ENCODE data around the gene P4HB. TPM values are rescaled to one million over a fixed set of nuclear protein-coding genes. Genes with fewer than 3 reads are reported as not detected.

The P4HB gene
- total and polyA plus RNA-seq, 10 of the 15 experiments (the other 5 are each of a cell fraction or from before 2014, with no cell fraction given), result 4.7 to 549 (median 361) TPM

DNA sequence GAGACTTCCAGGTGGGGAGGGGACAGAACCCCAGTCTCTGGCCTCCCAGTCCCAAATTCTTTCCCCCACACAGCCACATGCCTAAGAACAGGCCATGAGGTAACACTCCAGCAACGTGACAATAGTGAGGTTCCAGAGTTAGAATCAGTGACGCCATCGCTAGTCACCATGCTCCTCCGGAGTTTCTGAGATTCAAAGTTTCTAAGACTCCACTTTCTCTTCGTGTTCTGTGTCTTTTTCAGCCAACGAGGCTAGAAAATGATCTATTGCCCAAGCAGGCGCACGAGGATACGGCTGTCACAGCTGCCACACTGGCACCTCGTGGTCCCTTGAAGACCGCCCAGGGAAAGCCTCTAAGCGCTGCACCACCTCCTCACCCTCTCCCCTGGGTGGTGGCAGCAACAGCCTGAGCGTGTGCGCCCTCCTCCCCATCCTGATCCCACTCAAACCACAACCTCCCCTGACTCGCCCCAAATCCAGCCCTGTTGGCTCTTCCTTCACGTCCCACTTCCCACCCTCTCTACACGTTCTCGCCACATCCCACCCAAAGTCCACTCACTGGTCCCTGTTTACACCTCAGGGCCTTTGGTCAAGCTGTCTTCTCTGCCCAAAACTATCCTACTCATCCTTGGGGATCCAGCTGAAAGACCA, 28.3 kb downstream of the P4HB start:
- ATAC-seq (peak; percentile 70), FAIRE-seq (no peak), DNase-seq (ENCODE audit: low read depth, low spot score) (no peak)
- ChIA-PET RAD21 (ENCODE audit: unreplicated experiment) (no interaction called here), POLR2A (interaction anchor here (1.3 to 3.0 kb wide), 3 partner anchors 27 to 35 kb away, joined by 3 to 15 read pairs (median 10); partner anchors contain the start of gene P4HB), SMC1A (ENCODE audit: uncharacterized antibody, unreplicated experiment) (interaction anchor here (0.5 kb wide), 1 partner anchor 152 kb away, joined by 3 read pairs; no protein-coding TSS in a partner anchor), CTCF (interaction anchor here (1.7 kb wide), 1 partner anchor 120 kb away, joined by 3 read pairs; the partner anchor contains the start of gene SLC25A10)
- no peaks in the 10 kb centered on the region for H3K36me3 ChIP-seq (ENCODE audit: control insufficient read depth in 2 of 2, insufficient read depth in 2 of 2, low read length in 1 of 2)
- peaks cover 16% of the 10 kb centered on the region for H3K4me1 ChIP-seq (ENCODE audit: control insufficient read depth, insufficient read depth, low read length)
- H3K79me2 ChIP-seq (ENCODE audit: control insufficient read depth, insufficient read depth, low read length), result peaks cover 13% of the 10 kb centered on the region
- peak overlapping the region; percentile 99 for H3K4me2 ChIP-seq (ENCODE audit: control insufficient read depth, insufficient read depth)
- in situ Hi-C loops (cut with MboI), result no loop called here
- peak overlapping the region; percentile 86 for H3K9ac ChIP-seq (ENCODE audit: control insufficient read depth, insufficient read depth, low read length)
- TSS peak; percentile 77 for BruUV-seq (replicated peaks)
- H3K9me3 ChIP-seq (replicated peaks; ENCODE audit: control insufficient read depth, insufficient read depth, low read length), result no peaks in the 10 kb centered on the region
- 9% methylated on average over 18 of the region's 18 CpGs for WGBS (ENCODE audit: insufficient coverage, insufficient replicate concordance, low lambda C conversion rate, missing lambda C conversion rate)
- H3K27me3 ChIP-seq (replicated peaks in 1 of 2; ENCODE audit: control insufficient read depth in 2 of 2, insufficient read depth in 2 of 2, low read length in 1 of 2), result no peaks in the 10 kb centered on the region
- intact Hi-C loops (cut with micrococcal nuclease; ENCODE audit: unreplicated experiment), result no loop called here
- H3K27ac ChIP-seq (ENCODE audit: control insufficient read depth, insufficient read depth), result peak overlapping the region; percentile 58
- peak overlapping the region; percentile 64 for H2AFZ ChIP-seq (ENCODE audit: control insufficient read depth, low read depth, low read length)
- peak overlapping the region; percentile 96 for H3K4me3 ChIP-seq
- H4K20me1 ChIP-seq (ENCODE audit: control insufficient read depth, insufficient read depth), result no peaks in the 10 kb centered on the region
- TF ChIP-seq, protein P1, sequence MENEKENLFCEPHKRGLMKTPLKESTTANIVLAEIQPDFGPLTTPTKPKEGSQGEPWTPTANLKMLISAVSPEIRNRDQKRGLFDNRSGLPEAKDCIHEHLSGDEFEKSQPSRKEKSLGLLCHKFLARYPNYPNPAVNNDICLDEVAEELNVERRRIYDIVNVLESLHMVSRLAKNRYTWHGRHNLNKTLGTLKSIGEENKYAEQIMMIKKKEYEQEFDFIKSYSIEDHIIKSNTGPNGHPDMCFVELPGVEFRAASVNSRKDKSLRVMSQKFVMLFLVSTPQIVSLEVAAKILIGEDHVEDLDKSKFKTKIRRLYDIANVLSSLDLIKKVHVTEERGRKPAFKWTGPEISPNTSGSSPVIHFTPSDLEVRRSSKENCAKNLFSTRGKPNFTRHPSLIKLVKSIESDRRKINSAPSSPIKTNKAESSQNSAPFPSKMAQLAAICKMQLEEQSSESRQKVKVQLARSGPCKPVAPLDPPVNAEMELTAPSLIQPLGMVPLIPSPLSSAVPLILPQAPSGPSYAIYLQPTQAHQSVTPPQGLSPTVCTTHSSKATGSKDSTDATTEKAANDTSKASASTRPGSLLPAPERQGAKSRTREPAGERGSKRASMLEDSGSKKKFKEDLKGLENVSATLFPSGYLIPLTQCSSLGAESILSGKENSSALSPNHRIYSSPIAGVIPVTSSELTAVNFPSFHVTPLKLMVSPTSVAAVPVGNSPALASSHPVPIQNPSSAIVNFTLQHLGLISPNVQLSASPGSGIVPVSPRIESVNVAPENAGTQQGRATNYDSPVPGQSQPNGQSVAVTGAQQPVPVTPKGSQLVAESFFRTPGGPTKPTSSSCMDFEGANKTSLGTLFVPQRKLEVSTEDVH (IDR thresholded peaks at IDR 0.05; ENCODE audit: low read depth, partially characterized antibody), result no peak
- TF ChIP-seq NFYA (IDR thresholded peaks at IDR 0.05; ENCODE audit: borderline replicate concordance, low read depth, low read length) (no peak), PBX3 (IDR thresholded peaks at IDR 0.05; ENCODE audit: insufficient replicate concordance, low read depth, low read length) (no peak), CREB1 (IDR thresholded peaks at IDR 0.05; ENCODE audit: low read depth) (peak; percentile 65; the same call in 1 of the 2 replicates), SREBF1 (IDR thresholded peaks at IDR 0.05; ENCODE audit: low read length) (no peak), SMAD5 (IDR thresholded peaks at IDR 0.05; ENCODE audit: low read depth) (no peak; the same call in 1 of the 2 replicates), NBN (IDR thresholded peaks at IDR 0.05) (0 out of 2 replicates have a peak, but pooled peaks have one; percentile 70)
- TF ChIP-seq, protein P2, sequence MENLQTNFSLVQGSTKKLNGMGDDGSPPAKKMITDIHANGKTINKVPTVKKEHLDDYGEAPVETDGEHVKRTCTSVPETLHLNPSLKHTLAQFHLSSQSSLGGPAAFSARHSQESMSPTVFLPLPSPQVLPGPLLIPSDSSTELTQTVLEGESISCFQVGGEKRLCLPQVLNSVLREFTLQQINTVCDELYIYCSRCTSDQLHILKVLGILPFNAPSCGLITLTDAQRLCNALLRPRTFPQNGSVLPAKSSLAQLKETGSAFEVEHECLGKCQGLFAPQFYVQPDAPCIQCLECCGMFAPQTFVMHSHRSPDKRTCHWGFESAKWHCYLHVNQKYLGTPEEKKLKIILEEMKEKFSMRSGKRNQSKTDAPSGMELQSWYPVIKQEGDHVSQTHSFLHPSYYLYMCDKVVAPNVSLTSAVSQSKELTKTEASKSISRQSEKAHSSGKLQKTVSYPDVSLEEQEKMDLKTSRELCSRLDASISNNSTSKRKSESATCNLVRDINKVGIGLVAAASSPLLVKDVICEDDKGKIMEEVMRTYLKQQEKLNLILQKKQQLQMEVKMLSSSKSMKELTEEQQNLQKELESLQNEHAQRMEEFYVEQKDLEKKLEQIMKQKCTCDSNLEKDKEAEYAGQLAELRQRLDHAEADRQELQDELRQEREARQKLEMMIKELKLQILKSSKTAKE (IDR thresholded peaks at IDR 0.05; ENCODE audit: low read depth, poor library complexity, severe bottlenecking), result no peak
- TF ChIP-seq, protein P3, sequence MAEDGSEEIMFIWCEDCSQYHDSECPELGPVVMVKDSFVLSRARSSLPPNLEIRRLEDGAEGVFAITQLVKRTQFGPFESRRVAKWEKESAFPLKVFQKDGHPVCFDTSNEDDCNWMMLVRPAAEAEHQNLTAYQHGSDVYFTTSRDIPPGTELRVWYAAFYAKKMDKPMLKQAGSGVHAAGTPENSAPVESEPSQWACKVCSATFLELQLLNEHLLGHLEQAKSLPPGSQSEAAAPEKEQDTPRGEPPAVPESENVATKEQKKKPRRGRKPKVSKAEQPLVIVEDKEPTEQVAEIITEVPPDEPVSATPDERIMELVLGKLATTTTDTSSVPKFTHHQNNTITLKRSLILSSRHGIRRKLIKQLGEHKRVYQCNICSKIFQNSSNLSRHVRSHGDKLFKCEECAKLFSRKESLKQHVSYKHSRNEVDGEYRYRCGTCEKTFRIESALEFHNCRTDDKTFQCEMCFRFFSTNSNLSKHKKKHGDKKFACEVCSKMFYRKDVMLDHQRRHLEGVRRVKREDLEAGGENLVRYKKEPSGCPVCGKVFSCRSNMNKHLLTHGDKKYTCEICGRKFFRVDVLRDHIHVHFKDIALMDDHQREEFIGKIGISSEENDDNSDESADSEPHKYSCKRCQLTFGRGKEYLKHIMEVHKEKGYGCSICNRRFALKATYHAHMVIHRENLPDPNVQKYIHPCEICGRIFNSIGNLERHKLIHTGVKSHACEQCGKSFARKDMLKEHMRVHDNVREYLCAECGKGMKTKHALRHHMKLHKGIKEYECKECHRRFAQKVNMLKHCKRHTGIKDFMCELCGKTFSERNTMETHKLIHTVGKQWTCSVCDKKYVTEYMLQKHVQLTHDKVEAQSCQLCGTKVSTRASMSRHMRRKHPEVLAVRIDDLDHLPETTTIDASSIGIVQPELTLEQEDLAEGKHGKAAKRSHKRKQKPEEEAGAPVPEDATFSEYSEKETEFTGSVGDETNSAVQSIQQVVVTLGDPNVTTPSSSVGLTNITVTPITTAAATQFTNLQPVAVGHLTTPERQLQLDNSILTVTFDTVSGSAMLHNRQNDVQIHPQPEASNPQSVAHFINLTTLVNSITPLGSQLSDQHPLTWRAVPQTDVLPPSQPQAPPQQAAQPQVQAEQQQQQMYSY (CRISPR knock-in tag; IDR thresholded peaks at IDR 0.05), result no peak
- TF ChIP-seq, protein P4, sequence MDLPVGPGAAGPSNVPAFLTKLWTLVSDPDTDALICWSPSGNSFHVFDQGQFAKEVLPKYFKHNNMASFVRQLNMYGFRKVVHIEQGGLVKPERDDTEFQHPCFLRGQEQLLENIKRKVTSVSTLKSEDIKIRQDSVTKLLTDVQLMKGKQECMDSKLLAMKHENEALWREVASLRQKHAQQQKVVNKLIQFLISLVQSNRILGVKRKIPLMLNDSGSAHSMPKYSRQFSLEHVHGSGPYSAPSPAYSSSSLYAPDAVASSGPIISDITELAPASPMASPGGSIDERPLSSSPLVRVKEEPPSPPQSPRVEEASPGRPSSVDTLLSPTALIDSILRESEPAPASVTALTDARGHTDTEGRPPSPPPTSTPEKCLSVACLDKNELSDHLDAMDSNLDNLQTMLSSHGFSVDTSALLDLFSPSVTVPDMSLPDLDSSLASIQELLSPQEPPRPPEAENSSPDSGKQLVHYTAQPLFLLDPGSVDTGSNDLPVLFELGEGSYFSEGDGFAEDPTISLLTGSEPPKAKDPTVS (IDR thresholded peaks at IDR 0.05; ENCODE audit: low read depth, low read length), result no peak
